Measurements from ENCODE around the gene KDM4B. TPM values are rescaled to one million over a fixed set of nuclear protein-coding genes. Genes with fewer than 3 reads are reported as not detected.

The KDM4B gene
- total RNA-seq, 4 donors from 2014 or later, result 16.3 to 38.3 (median 22.4) TPM

- DNase-seq (ENCODE audit: low spot score), result no peak
- TF ChIP-seq CTCF (IDR thresholded peaks at IDR 0.05), result no peak
- no peak for ATAC-seq (ENCODE audit: low FRiP score)
Measured at GRCh38 chr19:5196832-5197231, 227.9 kb downstream of the KDM4B start.

GRCh38 chr19:5200844-5201243, 231.9 kb downstream of the KDM4B start:
- DNase-seq (ENCODE audit: low spot score), result no peak
- TF ChIP-seq CTCF (IDR thresholded peaks at IDR 0.05), result no peak
- no peak for ATAC-seq (ENCODE audit: low FRiP score)

GRCh38 chr19:5202553-5202952, 233.6 kb downstream of the KDM4B start:
- no peak for TF ChIP-seq CTCF (IDR thresholded peaks at IDR 0.05)
- DNase-seq (ENCODE audit: low spot score), result no peak
- ATAC-seq (ENCODE audit: low FRiP score), result no peak

Small RNA genes lying within 50 kb of the gene (small RNA-seq; reads per million reads assigned to genes)
- not detected for gene MIR4747

Other genes with a start within 250 kb of the KDM4B start
- gene DPP9, start 245.3 kb upstream of the KDM4B start, total RNA-seq, result 10 to 100 TPM; 25.3 to 42.9 (median 41.0) TPM
- 10 to 100 TPM; 11.8 to 22.1 (median 13.9) TPM for gene FEM1A, start 177.4 kb upstream of the KDM4B start, total RNA-seq
- gene TICAM1, start 137.4 kb upstream of the KDM4B start, total RNA-seq, result 1 to 10 TPM; 4.1 to 8.5 (median 6.3) TPM
- 10 to 100 TPM; 23.1 to 64.0 (median 33.8) TPM for gene PLIN3, start 101.4 kb upstream of the KDM4B start, total RNA-seq
- 1 to 10 TPM in 1 of 4 donors, under 1 TPM in 1, not detected in 2; 0.69 to 1.1 TPM for gene ARRDC5, start 66.2 kb upstream of the KDM4B start, total RNA-seq
- gene UHRF1, start 59.6 kb upstream of the KDM4B start, total RNA-seq, result 1 to 10 TPM in 2 of 4 donors, under 1 TPM in 2; 0.63 to 3.5 (median 1.0) TPM

All from omental fat pad (tissue), 4 donors.